SK-N-SH (cell line): ENCODE measurements around the gene OR7G1. TPM values are rescaled to one million over a fixed set of nuclear protein-coding genes. Genes with fewer than 3 reads are reported as not detected.

Experiments used
- CTCF ChIA-PET: fragments of 300-600, 350-600 bp; formaldehyde crosslinking; extraction: SDS; loops from one replicate; lab custom pipeline; 2021; lab: Yijun Ruan, JAX
- POLR2A ChIA-PET: fragments of 350-600 bp; sonication (Branson Sonifier 250); formaldehyde crosslinking; extraction: SDS; loops from one replicate; lab custom pipeline; 2020; ENCODE audit warnings: antibody characterized with exemption, inconsistent platforms; lab: Yijun Ruan, JAX
- DNase-seq: peaks from one replicate; pipeline ENCODE4 v3.0.0; 2012
- H2AFZ ChIP-seq: fragments of 200-600 bp; sonication (generic); 2 replicates; pipeline ENCODE4 v1.8.1; 2016; ENCODE audit warnings: antibody characterized with exemption, mild to moderate bottlenecking, low read depth
- H3F3A ChIP-seq: fragments of 200-600 bp; sonication (generic); replicated peaks from 2 replicates; pipeline ENCODE3; 2016; ENCODE audit warnings: antibody characterized with exemption, mild to moderate bottlenecking; ENCODE audit not compliant: insufficient read depth
- H3K27ac ChIP-seq, 2 experiments: fragments of 200-500 bp in 1 of 2; fragments of 200-600 bp in 1 of 2; sonication (Bioruptor generic) in 1 of 2; sonication (generic), shearing (Covaris generic) in 1 of 2; 2 replicates each; pipeline versions ENCODE4 v1.5.1 to v1.6.1; 2014 to 2016; ENCODE audit warnings: low read depth in 2 of 2, inconsistent platforms in 1 of 2, low read length in 1 of 2, mild to moderate bottlenecking in 1 of 2, mixed read lengths in 1 of 2
- H3K27me3 ChIP-seq: fragments of 200-600 bp; sonication (generic), shearing (Covaris generic); 2 replicates; pipeline ENCODE4 v1.6.1; 2016; ENCODE audit warnings: mixed run types; ENCODE audit not compliant: insufficient read depth
- H3K36me3 ChIP-seq, 2 experiments: fragments of 200-500 bp in 1 of 2; fragments of 200-600 bp in 1 of 2; sonication (Bioruptor generic) in 1 of 2; sonication (generic) in 1 of 2; replicated peaks in 1 of 2; 2 replicates each; pipeline versions ENCODE3 to v1.5.1; 2014 to 2016; ENCODE audit warnings: low read length in 1 of 2, mild to moderate bottlenecking in 1 of 2; ENCODE audit not compliant: insufficient read depth in 2 of 2, control insufficient read depth in 1 of 2
- H3K4me1 ChIP-seq, 2 experiments: fragments of 200-500 bp in 1 of 2; fragments of 200-600 bp in 1 of 2; sonication (Bioruptor generic) in 1 of 2; sonication (generic), shearing (Covaris generic) in 1 of 2; 2 replicates each; pipeline versions ENCODE4 v1.5.1 to v1.6.1; 2014 to 2016; ENCODE audit warnings: low read depth in 1 of 2, low read length in 1 of 2, mixed run types in 1 of 2; ENCODE audit not compliant: insufficient read depth in 2 of 2, control insufficient read depth in 1 of 2
- H3K4me2 ChIP-seq: fragments of 200-600 bp; sonication (generic), shearing (Covaris generic); 2 replicates; pipeline ENCODE4 v1.6.1; 2017; ENCODE audit warnings: mixed run types
- H3K4me3 ChIP-seq, 2 experiments: fragments of 200-500 bp in 1 of 2; fragments of 200-600 bp in 1 of 2; sonication (Bioruptor generic) in 1 of 2; sonication (generic), shearing (Covaris generic) in 1 of 2; 2 replicates each; pipeline versions ENCODE4 v1.5.1 to v1.8.1; 2014 to 2016; ENCODE audit warnings: low read depth in 2 of 2, inconsistent platforms in 1 of 2, low read length in 1 of 2, mild to moderate bottlenecking in 1 of 2, mixed read lengths in 1 of 2, moderate library complexity in 1 of 2
- H3K79me2 ChIP-seq: fragments of 200-600 bp; sonication (generic); 2 replicates; pipeline ENCODE4 v1.8.1; 2017; ENCODE audit warnings: mild to moderate bottlenecking; ENCODE audit not compliant: insufficient read depth
- H3K9ac ChIP-seq: fragments of 200-600 bp; sonication (generic); 2 replicates; pipeline ENCODE4 v1.6.1; 2017; ENCODE audit warnings: mixed run types
- H3K9me2 ChIP-seq: fragments of 200-600 bp; sonication (generic); 2 replicates; pipeline ENCODE4 v1.6.1; 2017; ENCODE audit warnings: mixed run types
- H3K9me3 ChIP-seq: fragments of 200-600 bp; sonication (generic); 2 replicates; pipeline ENCODE4 v1.6.1; 2017; ENCODE audit warnings: mixed run types, mild to moderate bottlenecking, moderate library complexity
- H4K20me1 ChIP-seq: fragments of 200-600 bp; sonication (generic); 2 replicates; pipeline ENCODE4 v1.6.1; 2017; ENCODE audit warnings: mild to moderate bottlenecking, mixed run types; ENCODE audit not compliant: insufficient read depth
- FOSL2 ChIP-seq: IDR thresholded peaks from 2 replicates; pipeline ENCODE4 v1.4.0; 2012; ENCODE audit warnings: low read depth, mild to moderate bottlenecking, moderate library complexity, borderline replicate concordance
- GABPA ChIP-seq: IDR thresholded peaks from 2 replicates; pipeline ENCODE4 v1.4.0; 2012; ENCODE audit warnings: low read depth, mild to moderate bottlenecking
- MAX ChIP-seq: IDR thresholded peaks from 2 replicates; pipeline ENCODE4 v1.4.0; 2012; ENCODE audit warnings: low read depth
- NFIC ChIP-seq: IDR thresholded peaks from 2 replicates; pipeline ENCODE4 v1.4.0; 2012; ENCODE audit warnings: borderline replicate concordance
- PBX3 ChIP-seq: IDR thresholded peaks from 2 replicates; pipeline ENCODE4; 2012
- POLR2AphosphoS5 ChIP-seq: IDR thresholded peaks from 2 replicates; pipeline ENCODE4 v1.6.1; 2012; ENCODE audit warnings: low read depth, low read length
- RCOR1 ChIP-seq: fragments of 150-350 bp; IDR thresholded peaks from 2 replicates; pipeline ENCODE4 v1.6.1; 2017; ENCODE audit warnings: antibody characterized with exemption, low read length
- RFX5 ChIP-seq: IDR thresholded peaks from 2 replicates; pipeline ENCODE4 v1.6.1; 2012; ENCODE audit warnings: mild to moderate bottlenecking, improper control_type of control experiment, low read length
- SIN3A ChIP-seq: IDR thresholded peaks from 2 replicates; pipeline ENCODE4 v1.6.1; 2012; ENCODE audit warnings: low read depth, mild to moderate bottlenecking, low read length, moderate library complexity, borderline replicate concordance
- SMC3 ChIP-seq: IDR thresholded peaks from 2 replicates; pipeline ENCODE4 v1.6.1; 2012; ENCODE audit warnings: low read depth, low read length, improper control_type of control experiment
- TAF1 ChIP-seq: IDR thresholded peaks from 2 replicates; pipeline ENCODE4 v1.6.1; 2012; ENCODE audit warnings: low read depth, mild to moderate bottlenecking, low read length, moderate library complexity, borderline replicate concordance
- TEAD4 ChIP-seq: IDR thresholded peaks from 2 replicates; pipeline ENCODE4 v1.4.0; 2012; ENCODE audit warnings: mild to moderate bottlenecking, borderline replicate concordance; ENCODE audit not compliant: insufficient read depth
- USF1 ChIP-seq: IDR thresholded peaks from 2 replicates; pipeline ENCODE4 v1.4.0; 2012; ENCODE audit warnings: low read depth, borderline replicate concordance
- YY1 ChIP-seq: IDR thresholded peaks from 2 replicates; pipeline ENCODE4 v1.4.0; 2012; ENCODE audit warnings: low read depth, mild to moderate bottlenecking
- ZBTB33 ChIP-seq: IDR thresholded peaks from 2 replicates; pipeline ENCODE4 v1.4.0; 2012; ENCODE audit warnings: low read depth, borderline replicate concordance
- WGBS: methylation state at CpG from one replicate; pipeline ENCODE4 v1.1.6; 2017; ENCODE audit warnings: low lambda C conversion rate; 5-methylcytosine and 5-hydroxymethylcytosine counted together
- polyA plus RNA-seq, 3 experiments: library from polyadenylated mRNA; depleted of rRNA; stranded (reverse); fragments of >200 nt; gene quantifications; 2 replicates each; pipeline ENCODE4 v1.2.3, GENCODE V29; 2012
- TF ChIP-seq, protein P1 (sequence below): fragments of 200-600 bp; sonication (generic); IDR thresholded peaks from 2 replicates; pipeline ENCODE4 v1.6.1; 2017; ENCODE audit warnings: antibody characterized with exemption, mild to moderate bottlenecking, moderate library complexity

OR7G1 gene
- polyA plus RNA-seq, 1 of the 3 experiments (the other 2 are of a cell fraction): not detected

DNA sequence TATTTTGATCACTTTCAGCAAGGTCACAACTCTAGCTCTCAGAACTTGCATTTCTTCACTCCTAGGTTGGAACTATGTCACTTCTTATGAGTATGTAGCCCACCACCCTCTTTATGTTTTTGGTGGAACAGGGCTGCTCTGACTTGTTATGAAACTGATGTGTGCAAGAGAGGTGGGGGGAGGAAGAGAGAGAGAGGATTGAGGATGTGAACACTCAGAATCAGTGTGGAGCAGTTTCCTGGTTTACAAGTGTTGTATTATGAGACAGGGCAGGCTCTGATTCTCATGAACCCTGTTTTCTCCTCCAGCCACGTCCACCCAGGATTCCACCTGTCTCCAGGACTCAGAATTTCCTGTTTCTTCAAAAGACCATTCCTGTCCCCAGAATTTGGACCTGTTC lies 40.7 kb upstream of the OR7G1 start:
- peaks cover 62 to 90% of the 10 kb centered on the region in 2 experiments for H3K36me3 ChIP-seq
- no peak overlapping the region for H3K27ac ChIP-seq
- H3F3A ChIP-seq: no peaks in the 10 kb centered on the region
- 100% methylated on average over 1 of the region's 1 CpG for whole genome bisulfite sequencing
- ChIA-PET CTCF (no interaction called here), POLR2A (no interaction called here)
- no peak overlapping the region for H3K4me2 ChIP-seq
- no peak overlapping the region; a peak in 1 of 4 replicates for H3K4me3 ChIP-seq
- H3K9me3 ChIP-seq: peaks cover 9% of the 10 kb centered on the region; the same call in 1 of the 2 replicates
- no peaks in the 10 kb centered on the region for H4K20me1 ChIP-seq
- peaks cover 65% of the 10 kb centered on the region for H3K79me2 ChIP-seq
- no peak overlapping the region for H3K9ac ChIP-seq
- H3K27me3 ChIP-seq: no peaks in the 10 kb centered on the region
- no peaks in the 10 kb centered on the region for H3K9me2 ChIP-seq
- no peak overlapping the region for H2AFZ ChIP-seq
- H3K4me1 ChIP-seq: no peaks in the 10 kb centered on the region
- TF ChIP-seq RCOR1 (no peak), TAF1 (no peak), POLR2AphosphoS5 (no peak), RFX5 (no peak), MAX (no peak), TEAD4 (no peak), SIN3A (no peak), NFIC (no peak), SMC3 (no peak), YY1 (no peak), GABPA (no peak), FOSL2 (no peak), USF1 (no peak), ZBTB33 (no peak), PBX3 (no peak)
- TF ChIP-seq, protein P1, sequence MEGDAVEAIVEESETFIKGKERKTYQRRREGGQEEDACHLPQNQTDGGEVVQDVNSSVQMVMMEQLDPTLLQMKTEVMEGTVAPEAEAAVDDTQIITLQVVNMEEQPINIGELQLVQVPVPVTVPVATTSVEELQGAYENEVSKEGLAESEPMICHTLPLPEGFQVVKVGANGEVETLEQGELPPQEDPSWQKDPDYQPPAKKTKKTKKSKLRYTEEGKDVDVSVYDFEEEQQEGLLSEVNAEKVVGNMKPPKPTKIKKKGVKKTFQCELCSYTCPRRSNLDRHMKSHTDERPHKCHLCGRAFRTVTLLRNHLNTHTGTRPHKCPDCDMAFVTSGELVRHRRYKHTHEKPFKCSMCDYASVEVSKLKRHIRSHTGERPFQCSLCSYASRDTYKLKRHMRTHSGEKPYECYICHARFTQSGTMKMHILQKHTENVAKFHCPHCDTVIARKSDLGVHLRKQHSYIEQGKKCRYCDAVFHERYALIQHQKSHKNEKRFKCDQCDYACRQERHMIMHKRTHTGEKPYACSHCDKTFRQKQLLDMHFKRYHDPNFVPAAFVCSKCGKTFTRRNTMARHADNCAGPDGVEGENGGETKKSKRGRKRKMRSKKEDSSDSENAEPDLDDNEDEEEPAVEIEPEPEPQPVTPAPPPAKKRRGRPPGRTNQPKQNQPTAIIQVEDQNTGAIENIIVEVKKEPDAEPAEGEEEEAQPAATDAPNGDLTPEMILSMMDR: no peak
- DNase-seq: no peak
